NCI-H2081 treated with DMSO at 0.1 percent for 48 hours (cell line): Measurements from ENCODE around the gene ASPSCR1.
"Not testable (repeated sequence)": the region's sequence is repeated elsewhere in the genome, so short reads cannot be mapped to it uniquely, and the experiment has no call there.

Experiments used
- DNase-seq: peaks from one replicate; lab custom pipeline; 2025; lab: John Stamatoyannopoulos, UW

Gene ASPSCR1

GRCh38 chr17:82023447-82024241 lies 46.2 kb downstream of the ASPSCR1 start:
- no peak for DNase-seq

GRCh38 chr17:82024859-82025258 lies 47.4 kb downstream of the ASPSCR1 start:
- no peak for DNase-seq

GRCh38 chr17:82025401-82026107 lies 48.1 kb downstream of the ASPSCR1 start:
- no peak for DNase-seq

DNA sequence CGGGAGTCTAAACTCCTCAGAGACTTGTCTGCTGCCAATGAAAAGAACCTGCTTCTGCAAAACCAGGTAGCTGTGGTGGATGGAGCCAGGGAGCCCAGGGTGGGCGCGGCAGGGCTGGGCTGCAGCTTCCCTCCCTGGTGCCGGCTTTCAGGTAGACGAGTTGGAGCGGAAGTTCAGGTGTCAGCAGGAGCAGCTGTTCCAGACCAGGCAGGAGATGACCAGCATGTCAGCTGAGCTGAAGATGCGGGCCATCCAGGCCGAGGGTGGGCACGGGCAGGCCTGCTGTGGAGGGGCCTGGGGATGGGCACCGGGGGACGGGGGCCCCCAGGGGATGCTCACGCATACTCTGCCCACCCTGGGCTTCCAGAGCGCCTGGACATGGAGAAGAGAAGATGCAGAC lies 50.8 kb downstream of the ASPSCR1 start:
- DNase-seq: no peak

DNA sequence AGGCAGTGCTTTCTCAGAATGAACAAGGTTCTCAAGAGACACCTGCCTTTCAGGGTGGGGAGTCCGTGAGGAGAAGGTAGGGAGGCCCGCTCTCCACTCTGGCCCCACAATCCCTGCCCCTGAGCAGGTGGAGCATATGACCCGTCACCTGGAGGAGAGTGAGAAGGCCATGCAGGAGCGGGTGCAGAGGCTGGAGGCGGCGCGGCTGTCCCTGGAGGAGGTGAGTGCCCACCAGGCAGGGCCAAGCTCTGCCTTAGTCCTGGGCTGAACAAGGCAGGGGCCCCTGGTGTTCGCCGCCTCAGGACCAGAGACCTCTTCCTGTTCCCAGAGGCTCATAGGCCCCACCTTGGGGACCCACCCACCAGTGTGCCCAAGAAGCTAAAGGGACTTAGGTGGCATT lies 51.5 kb downstream of the ASPSCR1 start:
- DNase-seq: no peak

DNA sequence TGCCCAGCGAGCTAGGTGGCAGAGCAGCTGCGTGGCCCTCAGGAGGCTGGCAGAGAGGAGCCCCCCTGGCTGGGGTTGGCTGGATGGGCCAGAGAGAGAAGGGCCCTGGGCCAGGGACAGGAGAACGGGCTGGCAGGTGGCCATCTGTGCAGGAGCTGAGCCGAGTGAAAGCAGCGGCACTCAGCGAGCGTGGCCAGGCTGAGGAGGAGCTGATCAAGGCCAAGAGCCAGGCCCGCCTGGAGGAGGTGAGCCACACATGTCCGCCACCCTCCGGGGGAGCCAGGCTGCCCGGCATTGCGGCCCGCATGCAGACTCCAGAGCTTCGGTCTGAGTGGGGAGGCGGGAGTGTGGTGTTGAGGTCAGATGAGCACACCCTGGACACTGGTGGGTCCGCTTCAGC lies 52.0 kb downstream of the ASPSCR1 start:
- no peak for DNase-seq

GRCh38 chr17:82029990-82030469 lies 52.6 kb downstream of the ASPSCR1 start:
- DNase-seq: no peak

GRCh38 chr17:82030470-82031302 lies 53.3 kb downstream of the ASPSCR1 start:
- peak; percentile 42 for DNase-seq

DNA sequence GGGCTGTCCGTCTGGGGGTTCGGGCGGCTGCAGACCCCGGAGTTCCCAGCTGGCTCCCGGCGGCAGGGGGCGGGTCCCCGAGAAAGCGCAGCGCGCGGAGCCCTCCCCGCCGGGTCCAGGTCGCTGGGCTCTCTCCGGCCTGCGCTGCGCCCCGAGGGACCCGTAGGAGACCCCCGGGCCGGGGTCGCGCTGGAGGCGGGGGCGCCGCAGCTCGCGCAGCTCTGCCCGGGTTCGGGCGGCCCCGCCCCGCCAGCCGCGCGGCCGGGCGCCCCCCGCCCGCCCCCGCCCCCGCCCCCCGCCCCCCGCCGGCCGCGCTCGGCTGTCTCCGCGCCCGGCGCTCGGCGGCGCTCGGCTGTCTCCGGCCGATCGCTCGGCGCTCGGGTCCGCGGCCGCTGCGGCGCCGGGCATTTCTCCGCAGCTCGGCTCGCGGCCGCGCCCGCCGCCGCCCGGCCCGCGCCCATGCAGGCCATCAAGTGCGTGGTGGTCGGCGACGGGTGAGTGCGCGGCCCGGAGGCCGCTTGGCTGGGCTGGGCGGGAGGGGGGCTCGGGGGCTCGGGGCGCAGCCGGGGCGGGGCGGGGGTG lies 54.0 kb downstream of the ASPSCR1 start, which contains the start of gene RAC3:
TSS of gene RAC3 (plus strand) at position 376 of the 582 bp plus-strand sequence. CDS start at position 460, 84 bp downstream.
- no peak for DNase-seq

GRCh38 chr17:82031885-82032627 lies 54.6 kb downstream of the ASPSCR1 start:
- no peak for DNase-seq

DNA sequence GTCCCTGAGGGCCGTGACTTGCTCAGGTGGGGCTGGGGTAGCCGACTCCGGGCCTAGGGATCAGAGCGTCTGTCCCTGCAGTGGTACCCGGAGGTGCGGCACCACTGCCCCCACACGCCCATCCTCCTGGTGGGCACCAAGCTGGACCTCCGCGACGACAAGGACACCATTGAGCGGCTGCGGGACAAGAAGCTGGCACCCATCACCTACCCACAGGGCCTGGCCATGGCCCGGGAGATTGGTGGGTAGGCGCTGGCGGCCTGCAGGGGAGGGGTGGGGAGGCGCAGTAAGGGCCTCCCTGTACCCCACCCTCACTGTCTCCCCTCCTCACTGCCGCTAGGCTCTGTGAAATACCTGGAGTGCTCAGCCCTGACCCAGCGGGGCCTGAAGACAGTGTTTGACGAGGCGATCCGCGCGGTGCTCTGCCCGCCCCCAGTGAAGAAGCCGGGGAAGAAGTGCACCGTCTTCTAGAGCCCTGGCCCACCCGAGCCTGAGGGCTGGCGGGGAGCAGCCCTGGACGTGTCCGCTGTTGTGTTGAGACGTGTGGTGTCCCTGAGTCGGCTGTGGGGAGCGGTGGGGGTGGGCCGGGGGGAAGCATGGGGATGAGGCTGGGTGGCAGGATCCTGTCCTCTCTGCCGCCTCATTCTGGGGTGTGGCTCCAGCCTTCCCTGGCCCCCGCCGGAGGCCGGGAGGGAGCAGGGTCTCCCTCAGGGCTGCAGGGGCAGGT lies 56.1 kb downstream of the ASPSCR1 start:
- DNase-seq: no peak

GRCh38 chr17:82034371-82035011 lies 57.1 kb downstream of the ASPSCR1 start:
- no peak for DNase-seq

- no peak for DNase-seq
Observed at GRCh38 chr17:82035488-82035887, 58.1 kb downstream of the ASPSCR1 start.

GRCh38 chr17:82035956-82036633 lies 58.7 kb downstream of the ASPSCR1 start:
- no peak for DNase-seq

GRCh38 chr17:82036634-82037091 lies 59.2 kb downstream of the ASPSCR1 start:
- no peak for DNase-seq

DNA sequence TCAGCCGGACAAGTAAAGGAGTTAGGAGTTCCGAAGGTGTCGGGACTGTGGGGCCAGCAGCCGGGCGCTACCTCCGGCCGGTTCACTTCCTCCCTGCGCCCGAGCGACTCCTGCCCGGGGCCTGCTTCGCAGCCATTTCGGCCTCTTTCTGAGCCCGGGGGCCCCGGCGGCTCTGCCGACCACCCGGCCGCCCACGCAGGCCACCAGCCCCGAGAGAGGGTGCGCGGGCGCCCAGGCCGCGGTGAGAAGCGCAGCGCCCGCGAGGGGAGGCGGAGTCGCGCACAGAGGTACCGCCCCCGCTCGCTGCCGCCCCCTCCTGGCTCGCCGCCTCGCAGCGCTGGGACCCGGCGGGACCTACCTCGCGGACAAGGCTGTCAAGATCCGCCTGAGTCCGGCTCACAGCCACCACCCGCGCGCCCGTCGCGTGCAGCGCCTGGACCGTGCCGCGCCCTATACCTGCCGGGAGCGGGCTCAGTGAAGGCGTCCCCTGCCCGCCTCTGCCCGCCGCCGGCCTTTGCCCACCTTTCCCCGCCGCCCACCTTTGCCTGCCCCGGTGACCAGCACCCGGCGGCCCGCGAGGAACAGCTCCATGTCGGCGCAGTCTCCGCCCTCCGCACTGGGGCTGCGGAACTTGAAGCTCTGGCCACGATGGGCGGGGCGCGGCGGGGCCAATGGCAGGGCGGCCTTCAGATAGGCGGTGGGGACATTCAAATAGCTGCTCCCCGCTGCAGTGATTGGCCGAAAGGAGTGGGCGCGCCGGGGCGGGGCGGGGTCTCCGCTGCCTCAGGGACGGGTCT lies 59.9 kb downstream of the ASPSCR1 start, which contains the start of gene DCXR:
TSS of gene DCXR (minus strand) at position 606 of the 797 bp plus-strand sequence. CDS start at position 591, 15 bp downstream.
- peak; percentile 88 for DNase-seq

DNA sequence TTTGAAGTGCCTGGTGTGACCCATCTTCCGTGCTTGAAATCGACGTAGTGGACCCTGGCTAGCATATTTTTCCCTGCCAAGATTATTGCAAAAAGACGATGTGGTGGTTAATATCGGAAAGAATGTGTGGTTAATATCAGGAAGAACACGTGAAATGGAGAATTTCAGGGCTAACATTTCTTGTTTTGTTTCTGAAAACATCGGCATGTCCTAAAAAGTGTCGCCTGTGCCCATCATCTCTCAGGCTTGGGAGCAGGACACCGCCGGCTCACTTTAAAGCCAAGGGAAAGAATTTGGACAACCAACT lies 60.4 kb downstream of the ASPSCR1 start:
- DNase-seq: no peak

DNA sequence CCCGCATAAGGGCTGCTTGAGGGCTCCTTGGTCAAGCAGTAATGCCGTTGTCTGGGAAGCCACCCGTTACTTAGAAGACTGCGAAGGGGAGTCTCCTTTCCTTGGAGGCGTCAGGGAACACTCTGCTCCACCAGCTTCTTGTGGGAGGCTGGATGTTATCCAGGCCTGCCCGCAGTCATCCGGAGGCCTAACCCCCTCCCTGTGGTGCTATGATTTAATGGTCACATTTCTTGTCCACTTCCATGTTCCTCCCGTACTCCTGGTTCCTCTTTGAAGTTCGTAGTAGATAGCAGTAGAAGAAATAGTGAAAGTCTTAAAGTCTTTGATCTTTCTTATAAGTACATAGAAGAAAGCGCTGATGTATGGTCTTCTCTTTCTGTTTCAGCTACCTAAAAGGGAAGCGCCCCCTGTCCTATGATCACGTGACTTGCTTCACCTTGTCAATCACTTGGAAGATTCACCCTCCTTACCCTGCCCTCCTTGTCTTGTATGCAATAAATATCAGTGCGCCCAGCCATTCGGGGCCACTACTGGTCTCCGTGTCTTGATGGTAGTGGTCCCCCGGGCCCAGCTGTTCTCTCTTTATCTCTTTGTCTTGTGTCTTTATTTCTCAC lies 61.5 kb downstream of the ASPSCR1 start:
- DNase-seq: not testable (repeated sequence)
